Kidney capillary endothelial cell (primary cell): ENCODE results near the gene BACE2.
"Not testable (repeated sequence)": the region's sequence is repeated elsewhere in the genome, so short reads cannot be mapped to it uniquely, and the experiment has no call there.

Source experiments
- DNase-seq: peaks from one replicate; pipeline ENCODE4 v3.0.0-alpha.2; 2018; ENCODE audit warnings: low spot score

The BACE2 gene

DNA sequence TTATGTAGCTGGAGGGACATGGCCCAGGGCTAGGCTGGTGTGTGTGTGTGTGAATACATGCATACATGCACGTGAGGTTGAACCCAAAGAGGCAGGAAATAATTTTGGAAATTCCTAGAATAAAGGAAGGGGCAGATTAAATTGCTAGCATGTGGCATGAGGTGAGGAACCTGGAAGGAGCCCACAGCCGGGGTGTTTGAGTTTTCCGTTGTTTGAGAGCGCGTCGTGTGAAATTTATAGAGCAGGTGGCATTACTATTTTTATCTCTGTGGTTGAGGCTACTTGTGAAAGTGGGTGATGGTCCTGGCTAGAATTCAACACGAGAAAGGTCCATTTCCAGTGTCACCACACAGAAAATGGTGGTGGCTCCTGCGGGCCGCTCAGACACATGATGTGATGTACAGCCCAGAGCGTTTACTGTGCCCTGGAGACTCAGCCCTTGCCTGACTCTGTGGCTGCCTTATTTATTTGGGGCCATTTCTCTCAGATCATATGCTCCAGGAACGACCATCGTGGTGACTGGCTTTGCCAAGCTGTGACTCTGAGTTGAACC, 48.0 kb downstream of the BACE2 start:
- no peak for DNase-seq

DNA sequence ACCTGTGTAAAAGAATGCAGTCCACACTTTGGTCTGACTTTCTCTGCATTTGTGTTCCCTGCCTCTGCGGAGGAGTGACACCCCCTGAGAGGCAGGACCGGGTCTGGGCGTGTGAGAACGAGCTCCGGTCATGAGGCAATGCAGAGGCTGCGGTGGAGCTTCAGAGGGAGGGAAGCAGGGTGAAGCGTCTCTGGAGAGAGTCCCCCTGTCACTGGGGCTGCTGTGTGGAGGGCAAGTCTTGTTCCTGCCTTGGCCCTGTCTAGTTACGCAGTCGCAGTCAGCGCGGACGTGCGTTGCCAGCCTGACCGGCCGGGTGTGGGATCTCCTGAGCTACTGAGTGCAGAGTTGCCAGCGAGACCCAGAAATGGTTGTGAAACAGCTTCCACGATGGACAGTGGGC, 48.5 kb downstream of the BACE2 start:
- DNase-seq: no peak

DNA sequence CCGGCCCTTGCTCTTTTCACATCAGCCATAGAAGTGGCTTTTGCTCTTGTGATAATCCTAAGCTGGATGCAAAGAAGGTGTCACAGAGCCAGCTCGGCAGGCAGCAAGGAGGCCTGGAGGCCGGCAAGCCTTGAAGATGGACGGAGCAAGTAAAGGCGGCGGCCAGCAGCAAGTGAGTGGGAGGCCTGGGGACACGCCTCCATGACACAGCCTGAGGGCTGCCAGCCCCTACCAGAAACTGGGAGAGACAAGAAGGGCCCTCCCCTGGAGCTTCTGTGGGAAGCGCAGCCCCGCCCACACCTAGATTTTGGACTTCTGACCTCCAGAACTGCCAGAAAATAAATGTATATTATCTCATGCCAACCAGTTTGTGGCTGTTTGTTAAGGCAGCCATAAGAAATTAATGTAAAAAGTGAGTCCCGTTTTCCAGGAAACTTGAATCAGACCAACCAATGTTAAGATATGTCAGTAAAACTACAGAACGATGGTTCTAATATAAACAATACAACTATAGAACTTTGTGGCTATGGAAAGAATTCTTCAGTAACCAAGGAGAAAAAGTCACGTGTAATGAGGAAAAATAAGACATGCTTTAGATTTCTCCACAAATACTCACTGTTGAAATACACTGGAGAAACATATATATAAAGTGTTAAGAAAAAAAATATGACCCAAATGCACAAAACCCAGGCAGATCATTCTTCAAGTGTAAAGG, 49.9 kb downstream of the BACE2 start:
- no peak for DNase-seq

DNA sequence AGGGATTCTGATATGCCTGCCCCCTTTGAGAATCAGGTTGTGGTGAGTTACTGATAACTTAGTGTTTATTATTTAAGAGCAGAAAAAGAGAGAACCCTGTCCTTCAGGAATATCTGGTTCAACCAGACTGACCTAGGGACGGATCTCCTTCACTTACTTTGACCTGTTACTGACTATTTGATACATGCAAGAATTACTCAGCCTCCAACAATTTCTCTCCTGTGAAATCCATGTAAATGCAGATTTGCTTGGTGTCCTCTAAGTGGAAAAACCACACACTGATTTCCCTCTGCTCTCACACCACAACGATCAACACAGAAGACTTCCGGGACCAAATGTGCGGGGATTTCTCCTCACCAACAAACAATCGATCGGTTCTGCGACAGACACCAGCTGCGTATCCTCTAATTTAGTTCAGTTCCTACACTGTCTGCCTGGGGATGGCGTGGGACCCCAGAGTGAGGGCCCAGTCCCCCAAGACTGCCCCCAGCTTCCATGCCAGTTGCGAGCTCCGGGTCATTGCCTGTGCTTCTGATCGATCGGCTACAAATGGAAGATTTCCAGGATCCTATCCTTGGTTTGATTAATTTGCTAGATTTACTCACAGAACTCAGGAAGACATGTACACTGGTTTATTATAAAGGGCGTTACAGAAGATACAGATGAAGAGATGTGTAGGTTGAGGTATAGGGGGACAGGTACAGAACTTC, 51.7 kb downstream of the BACE2 start:
- DNase-seq: no peak

DNA sequence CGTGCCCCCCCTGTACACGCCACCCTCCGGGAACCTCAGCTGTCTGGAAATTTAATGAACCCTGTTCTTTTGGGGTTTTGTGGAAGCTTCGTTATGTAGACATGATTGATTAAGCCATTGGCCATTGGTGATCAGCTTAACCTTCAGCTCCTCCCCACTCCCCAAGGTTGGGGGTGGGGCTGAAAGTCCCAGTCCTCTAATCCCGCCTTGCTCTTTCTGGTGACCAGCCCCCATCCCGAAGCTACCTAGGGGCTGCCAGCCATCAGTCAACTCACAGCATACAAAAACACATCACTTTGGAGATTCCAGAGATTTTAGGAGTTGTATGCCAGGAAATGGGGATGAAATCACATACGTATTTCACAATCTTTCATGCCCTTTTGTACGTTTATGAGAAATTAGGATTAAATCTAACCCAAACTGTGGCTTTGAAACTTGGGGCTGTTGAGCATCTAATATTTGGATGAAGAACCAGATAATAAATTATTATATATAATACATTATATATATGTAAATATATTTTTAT, 52.3 kb downstream of the BACE2 start:
- DNase-seq: no peak

DNA sequence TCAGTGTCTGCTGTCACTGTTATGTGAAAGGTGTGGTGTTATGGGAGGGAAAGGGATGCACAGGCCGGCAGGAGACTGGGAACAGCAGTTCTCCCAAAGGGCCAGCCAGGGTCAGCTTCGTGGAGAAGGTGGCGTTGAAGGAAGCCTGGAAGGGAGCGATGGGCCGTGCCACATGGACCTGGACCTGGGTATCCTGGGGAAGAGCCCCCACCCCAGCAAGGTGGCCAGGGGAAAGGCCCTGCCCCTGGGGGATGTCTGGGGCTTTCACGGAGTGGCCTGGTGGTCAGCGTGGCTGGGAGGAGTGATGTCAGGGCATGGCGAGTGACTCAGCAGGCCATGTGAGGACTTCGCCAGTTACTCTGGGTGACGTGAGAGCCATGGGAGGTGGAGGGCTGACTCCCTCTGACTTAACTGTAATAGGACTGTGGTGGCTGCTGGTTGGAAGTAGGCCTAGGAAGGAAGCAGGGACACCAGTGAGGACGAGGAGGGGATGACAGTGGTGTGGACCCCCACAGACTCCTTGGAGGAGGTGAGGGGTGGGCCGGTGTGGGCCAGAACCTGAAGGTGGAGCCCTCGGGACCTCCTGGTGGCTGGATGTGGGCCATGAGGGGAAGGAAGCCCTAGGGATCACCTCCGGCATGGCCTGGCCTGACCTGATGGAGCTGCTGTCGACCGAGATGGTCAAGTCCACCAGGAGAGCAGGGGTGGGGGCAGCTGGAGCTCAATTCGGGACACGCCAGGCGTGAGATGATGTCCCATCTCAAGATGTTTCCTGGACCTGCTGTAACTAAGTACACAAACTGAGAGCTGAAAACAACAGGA, 54.5 kb downstream of the BACE2 start:
- DNase-seq: no peak

DNA sequence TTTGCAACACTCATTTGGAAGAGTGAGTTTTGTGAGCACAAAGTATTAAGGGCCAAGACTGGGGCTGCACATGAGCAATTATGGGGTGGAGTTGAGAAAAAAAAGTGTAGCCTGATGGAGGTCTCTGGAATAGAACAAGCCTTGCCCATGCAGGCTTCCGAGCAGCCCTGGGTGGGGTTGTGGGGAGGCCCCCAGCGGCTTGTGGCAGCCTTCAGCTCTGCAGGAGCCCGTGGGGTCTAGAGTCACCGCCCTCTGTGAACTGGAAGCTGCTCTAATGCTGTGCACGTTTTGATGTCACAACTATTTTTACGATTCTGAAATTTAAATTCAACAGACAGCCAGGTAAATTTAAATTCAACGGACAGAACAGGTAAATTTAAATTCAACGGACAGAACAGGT, 58.9 kb downstream of the BACE2 start:
- DNase-seq: no peak

DNA sequence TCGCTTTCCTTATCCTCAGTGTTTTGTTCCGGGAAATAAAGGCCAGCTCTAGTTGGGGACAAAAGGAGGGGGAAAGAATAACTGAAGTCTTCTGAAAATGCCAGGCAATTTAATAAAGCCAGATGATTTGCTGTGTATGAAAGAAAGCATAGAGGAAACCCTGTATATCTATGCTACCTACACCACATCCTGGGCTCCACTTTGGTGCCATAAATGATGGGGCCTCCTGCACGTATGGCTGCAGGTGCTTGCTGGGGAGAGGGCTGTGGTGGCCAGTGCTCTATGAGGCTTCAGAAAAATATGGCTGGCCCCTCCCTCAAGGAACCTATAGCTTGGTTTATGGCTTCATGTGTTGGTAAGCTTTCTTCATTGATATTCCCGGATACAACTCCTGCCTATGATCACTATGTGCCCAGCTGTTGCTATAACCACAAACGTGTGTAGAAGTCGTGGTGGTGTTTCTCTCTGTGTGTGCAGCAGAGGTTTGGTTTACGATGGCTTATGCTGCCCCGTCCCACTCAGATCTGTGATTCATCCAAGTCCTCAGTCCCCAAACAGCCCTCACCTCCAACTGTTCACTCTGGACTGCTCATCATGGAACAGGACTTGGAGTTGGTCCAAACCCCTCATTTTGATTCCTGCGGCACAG, 59.5 kb downstream of the BACE2 start:
- no peak for DNase-seq

DNA sequence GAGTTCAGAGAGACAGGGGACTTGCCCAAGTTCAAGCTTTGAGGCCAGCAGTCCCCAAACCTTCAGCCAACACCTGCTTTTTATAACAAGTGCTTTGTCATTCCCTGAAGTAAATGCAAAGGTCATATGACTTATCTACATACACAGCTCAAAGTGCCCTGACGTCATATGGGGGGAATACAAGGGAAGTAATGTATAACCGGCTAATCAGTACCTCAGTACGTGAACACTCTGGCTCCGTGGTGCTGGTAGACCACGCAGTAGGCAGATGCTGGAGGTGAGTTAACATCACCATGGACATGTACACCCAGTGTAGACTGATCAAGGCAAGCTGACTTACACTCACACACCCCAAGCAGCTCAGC, 60.0 kb downstream of the BACE2 start:
- no peak for DNase-seq

DNA sequence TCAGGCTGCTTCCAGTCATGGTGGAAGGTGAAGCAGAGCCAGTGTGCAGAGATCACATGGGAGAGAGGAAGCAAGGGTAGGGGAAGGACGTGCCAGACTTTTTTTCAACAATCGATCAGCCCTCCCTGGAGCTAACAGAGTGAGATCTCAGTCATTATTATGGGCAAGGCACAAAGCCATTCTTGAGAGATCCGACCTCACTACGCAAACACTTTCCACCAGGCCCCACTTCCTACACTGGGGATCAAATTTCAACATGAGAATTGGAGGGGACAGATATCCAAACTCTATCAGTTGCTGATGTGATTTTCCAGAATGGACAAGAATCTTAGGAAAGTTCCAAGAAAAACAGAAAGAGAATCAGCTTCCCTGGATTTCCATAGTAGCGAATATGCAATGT, 60.5 kb downstream of the BACE2 start:
- no peak for DNase-seq

DNA sequence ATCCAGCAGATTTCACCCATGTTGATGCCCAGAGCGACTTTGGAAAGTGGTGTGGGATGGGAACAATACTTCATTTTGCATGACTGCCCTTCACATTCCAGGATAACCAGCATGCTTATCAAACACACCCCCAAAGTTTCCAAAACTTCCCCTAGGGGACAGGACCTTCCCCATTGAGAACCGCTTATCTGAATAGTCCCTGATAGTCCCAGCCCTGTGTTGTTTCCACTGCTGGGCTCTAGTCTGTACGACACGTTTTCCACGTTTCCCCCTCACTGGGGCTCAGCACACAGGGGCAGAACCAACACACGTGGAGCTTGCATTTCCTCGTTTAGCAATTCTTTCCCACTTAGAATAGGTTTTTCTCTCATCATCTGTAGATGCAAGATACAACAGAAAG, 61.0 kb downstream of the BACE2 start:
- no peak for DNase-seq

DNA sequence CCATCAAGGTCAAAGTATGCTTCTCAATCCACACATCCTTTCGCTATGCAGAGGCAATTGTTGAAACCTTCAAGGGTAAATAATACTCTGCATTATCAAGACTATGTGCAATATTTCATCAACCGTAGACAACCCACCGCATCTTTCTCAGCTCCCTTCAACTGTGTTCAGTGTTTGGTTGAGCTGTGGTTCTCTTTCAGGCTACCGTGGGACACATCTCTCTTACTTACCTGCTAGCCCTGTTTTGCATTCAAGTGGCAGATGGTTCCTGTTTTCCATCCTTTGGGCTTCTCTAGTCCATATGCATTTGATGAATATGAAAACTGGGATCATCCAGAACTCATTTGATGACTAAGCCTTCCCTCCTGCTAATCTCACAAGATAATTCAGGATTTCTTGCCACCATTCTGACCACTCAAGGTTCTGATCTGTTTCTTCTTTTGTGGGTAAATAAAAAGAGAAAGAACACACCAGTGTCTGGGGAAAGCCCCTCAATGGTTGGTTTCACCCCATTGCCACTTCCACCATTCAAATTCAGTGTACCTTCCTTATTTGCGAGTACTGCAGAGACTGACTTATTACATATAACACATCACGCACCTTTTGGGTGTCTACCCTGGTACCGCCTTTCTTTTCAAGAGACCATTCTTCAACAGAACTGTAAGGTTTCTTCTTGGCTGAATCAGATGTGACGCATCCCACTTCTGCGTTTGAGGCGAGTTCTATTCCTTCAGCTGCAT, 61.7 kb downstream of the BACE2 start:
- DNase-seq: no peak

DNA sequence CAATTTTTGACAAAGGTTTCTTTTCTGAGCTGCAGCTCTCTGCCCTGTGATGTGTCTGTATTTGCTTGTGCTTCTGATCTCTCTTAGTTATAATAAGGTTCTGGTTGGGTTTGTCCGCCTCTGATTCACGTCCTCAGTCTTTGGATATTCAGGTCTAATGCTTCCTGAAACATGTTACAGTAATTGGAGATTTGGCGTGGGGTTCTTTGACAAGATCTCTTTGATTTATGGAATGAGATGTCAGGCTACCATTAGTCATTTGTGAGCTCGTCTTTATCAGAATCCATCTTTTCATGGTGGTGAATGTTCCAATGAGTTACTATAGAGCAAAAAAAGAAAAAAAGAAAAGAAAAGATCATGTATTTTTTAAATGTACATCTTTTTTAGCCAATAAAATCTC, 62.5 kb downstream of the BACE2 start:
- no peak for DNase-seq

DNA sequence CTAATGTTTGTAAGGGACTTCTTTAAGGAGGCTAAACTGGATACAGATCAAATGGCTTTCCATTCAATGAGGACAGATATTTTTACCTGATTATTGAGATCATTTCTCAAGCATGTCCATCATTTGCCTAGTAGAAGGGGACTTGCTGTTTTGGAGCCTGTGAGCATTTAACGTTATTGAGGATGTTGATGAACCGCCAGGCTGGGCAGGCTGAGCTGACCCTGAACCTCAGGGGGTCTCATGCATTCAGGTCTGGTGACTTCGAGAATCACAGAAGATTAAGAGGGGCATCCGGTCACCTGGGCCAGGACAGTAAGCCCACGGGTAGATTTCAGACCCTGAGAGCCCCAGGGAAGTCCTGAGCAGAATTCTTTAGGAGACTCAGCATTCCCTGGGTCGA, 63.1 kb downstream of the BACE2 start:
- no peak for DNase-seq

DNA sequence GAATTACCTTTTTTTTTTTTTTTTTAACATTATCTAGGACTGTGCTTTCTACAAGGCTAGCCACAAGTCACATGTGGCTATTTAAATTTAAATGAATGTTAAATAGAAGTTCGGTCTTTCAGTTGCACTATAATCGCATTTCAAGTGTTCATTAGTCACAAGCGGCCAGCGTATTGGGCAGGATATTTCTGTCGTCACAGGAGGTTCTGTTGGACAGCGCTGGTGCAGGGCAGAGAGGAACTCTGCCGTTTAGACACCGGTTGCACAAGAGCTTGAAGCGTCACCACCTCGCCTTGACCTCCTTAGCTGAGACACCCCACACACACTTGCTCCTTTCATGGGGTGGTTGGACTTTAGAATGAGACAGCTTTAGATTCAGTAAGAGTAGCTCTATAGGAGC, 64.1 kb downstream of the BACE2 start:
- DNase-seq: no peak

DNA sequence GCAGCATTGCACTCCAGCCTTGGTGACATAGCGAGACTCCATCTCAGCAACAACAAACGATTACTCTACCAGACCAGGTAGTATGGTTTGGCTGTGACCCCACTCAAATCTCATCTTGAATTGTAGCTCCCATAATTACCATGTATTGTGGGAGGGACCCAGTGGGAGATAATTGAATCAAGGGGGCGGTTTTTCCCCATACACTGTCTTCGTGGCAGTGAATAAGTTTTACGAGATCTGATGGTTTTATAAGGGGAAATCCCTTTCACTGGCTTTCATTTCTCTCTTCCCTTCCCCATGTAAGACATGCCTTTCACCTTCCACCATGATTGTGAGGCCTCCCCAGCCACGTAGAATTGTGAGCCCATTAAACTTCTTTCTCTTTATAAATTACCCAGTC, 66.0 kb downstream of the BACE2 start:
- DNase-seq: no peak

DNA sequence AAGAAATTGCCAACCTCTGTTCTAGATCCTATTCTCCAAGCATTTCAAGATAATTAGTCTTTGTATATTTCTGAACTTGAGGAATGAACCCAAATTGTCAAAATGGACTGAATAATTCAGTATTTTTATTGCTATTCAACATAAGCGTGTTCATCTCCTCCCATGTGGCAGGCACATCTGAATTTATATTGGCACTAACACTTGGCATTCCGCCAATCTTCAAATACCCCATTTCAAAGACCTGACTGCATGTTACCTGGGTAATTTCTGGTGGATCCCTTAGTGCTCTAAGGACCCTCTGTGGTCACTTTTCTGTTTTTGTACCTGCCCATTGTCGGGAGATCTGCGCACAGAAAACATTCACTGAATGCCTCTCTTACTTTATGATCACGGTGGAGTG, 66.6 kb downstream of the BACE2 start:
- DNase-seq: no peak

DNA sequence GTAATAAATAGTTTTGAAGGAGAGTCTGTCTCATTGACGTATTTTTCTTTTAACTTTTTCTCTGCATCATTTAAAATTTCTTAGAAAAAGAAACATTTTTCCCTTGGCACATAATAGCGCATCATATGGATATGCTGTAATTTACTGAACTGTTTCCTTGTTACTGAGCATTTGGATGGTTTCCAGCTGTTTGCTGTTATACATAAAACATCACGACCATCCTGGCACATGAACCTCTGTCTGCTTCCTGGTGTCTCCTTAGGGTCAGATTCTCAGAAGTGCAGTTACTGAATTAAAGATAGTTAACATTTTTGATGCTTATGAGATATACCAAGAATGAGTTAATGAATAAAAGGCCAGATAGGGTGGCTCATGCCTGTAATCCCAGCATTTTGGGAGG, 67.2 kb downstream of the BACE2 start:
- no peak for DNase-seq

DNA sequence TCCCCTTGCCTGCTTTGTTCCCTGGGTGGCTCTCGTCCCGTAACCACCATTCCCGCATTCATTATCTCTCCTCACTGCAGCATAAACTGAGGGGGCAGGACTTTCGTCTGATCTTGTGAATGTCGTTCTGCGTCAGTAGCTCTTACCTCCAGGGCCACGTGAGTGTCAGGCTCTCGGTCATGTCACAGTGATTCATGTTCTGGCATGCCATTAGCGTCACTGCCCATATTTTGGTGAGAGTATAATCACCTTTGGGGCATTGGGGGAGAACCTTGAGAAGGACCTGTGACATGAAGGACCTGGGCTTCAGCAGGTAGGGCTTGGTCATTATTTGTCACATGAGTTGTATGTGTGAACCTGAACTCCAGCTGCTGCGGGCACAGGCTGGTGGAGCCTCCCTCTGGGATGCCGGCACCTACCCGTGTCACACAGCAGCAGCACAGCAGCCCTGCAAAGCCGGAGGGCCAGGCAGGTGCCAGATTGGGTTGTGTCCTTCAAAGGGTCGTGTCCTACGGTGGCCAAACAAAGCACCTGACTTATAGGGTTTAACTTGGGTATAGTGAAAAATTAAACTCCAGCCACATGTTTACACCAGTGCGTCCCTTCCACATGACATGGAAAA, 68.5 kb downstream of the BACE2 start:
- DNase-seq: no peak

DNA sequence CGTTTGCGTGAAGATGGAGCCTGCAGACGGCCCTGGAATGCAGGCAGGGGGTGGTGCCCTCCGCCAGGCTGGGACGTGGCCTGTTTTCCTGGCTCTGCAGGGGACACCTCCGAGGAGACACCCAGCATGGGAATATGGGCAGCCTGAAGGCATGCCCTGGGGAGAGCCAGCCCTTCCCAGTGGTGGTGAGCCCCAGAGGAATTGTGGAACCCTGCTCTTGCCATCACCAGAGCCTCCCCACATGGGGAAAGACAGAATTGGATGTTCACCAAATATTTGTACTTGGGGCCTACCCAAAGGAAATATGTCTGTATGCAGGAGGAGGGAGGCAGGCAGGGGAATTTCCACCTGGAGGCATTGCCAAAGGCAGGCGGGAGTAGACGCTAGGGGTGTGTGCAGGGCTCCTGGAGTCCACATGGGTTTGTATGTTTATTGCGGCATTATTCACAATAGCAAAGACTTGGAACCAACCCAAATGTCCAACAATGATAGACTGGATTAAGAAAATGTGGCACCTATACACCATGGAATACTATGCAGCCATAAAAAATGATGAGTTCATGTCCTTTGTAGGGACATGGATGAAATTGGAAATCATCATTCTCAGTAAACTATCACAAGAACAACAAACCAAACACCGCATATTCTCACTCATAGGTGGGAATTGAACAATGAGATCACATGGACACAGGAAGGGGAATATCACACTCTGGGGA, 70.3 kb downstream of the BACE2 start:
- DNase-seq: not testable (repeated sequence)
